Kidney (tissue), 14 donors: ENCODE results near the gene CHD9. TPM values are rescaled to one million over a fixed set of nuclear protein-coding genes. Genes with fewer than 3 reads are reported as not detected.
A peak's percentile ranks its signal among the peaks of the same experiment; 100 is the strongest.
"Not testable (repeated sequence)": the region's sequence is repeated elsewhere in the genome, so short reads cannot be mapped to it uniquely, and the experiment has no call there.

Experiments used
- DNase-seq, 5 donors: peaks; one replicate each; pipeline ENCODE4 v3.0.0-alpha.2; 2013 to 2020
- FAIRE-seq: peaks from 2 replicates; lab custom pipeline; 2012; peaks lifted over from hg19 to GRCh38; lab: Jason Lieb, UNC
- H3K27ac ChIP-seq, 2 donors: one replicate each; pipeline ENCODE4 v1.7.0; 2013; ENCODE audit warnings: low read depth in 2 of 2, low read length in 2 of 2, inconsistent platforms in 1 of 2
- H3K27me3 ChIP-seq: one replicate; pipeline ENCODE4 v1.7.1; 2013; ENCODE audit warnings: low read length, inconsistent platforms; ENCODE audit not compliant: control insufficient read depth, insufficient read depth
- H3K36me3 ChIP-seq, 3 donors: one replicate each; pipeline versions ENCODE4 v1.7.0 to v1.7.1; 2013; ENCODE audit warnings: low read length in 3 of 3, control low read depth in 1 of 3, inconsistent platforms in 1 of 3; ENCODE audit not compliant: insufficient read depth in 3 of 3, control insufficient read depth in 2 of 3
- H3K4me1 ChIP-seq, 3 donors: one replicate each; pipeline versions ENCODE4 v1.7.0 to v1.7.1; 2013; ENCODE audit warnings: low read length in 3 of 3, inconsistent platforms in 1 of 3, low read depth in 1 of 3; ENCODE audit not compliant: control insufficient read depth in 2 of 3, insufficient read depth in 2 of 3
- H3K4me3 ChIP-seq, 3 donors: one replicate each; pipeline versions ENCODE4 v1.7.0 to v1.8.1; 2013; ENCODE audit warnings: low read length in 3 of 3, control low read depth in 1 of 3, inconsistent platforms in 1 of 3
- H3K9ac ChIP-seq, 3 donors: one replicate each; pipeline versions ENCODE4 v1.7.0 to v1.7.1; 2013; ENCODE audit warnings: low read length in 3 of 3, control low read depth in 1 of 3, inconsistent platforms in 1 of 3
- H3K9me3 ChIP-seq, 3 donors: one replicate each; pipeline versions ENCODE4 v1.7.0 to v1.7.1; 2013; ENCODE audit warnings: low read length in 3 of 3, control low read depth in 1 of 3, inconsistent platforms in 1 of 3; ENCODE audit not compliant: control insufficient read depth in 2 of 3, insufficient read depth in 1 of 3
- CTCF ChIP-seq: IDR thresholded peaks from 3 replicates; pipeline ENCODE4 v1.5.1; 2012; ENCODE audit warnings: mild to moderate bottlenecking, moderate library complexity, borderline replicate concordance; ENCODE audit not compliant: insufficient read depth; ENCODE audit errors: extremely low read depth
- intact Hi-C: fragments of 100-400 bp; cut with DNase I; formaldehyde crosslinking; loops from one replicate; pipeline ENCODE4 v1.11.1; 2022
- polyA plus RNA-seq: library from polyadenylated mRNA; stranded (reverse); fragments of 350-450 nt; fragmentation: Illumina TruSeq; extraction: RNeasy Lipid Tissue Mini Kit (QIAGEN cat#74804); gene quantifications from one replicate; pipeline ENCODE4 v1.2.3, GENCODE V29; 2014; ENCODE audit warnings: low read depth, low replicate concordance; ENCODE audit not compliant: insufficient read depth
- total RNA-seq: library from RNA; stranded (reverse); fragmentation: NEBNext Ultra II Directional; extraction: Animal tissue kit (Norgen Biotek cat#: 25700); gene quantifications from one replicate; pipeline ENCODE4 v1.2.1, GENCODE V29; 2021
- donor health status: control.
- donor health status: control.
- donor health status: control.
- donor health status: control.
- donor health status: control.
- donor health status: DM: yes; HTN: yes; CAD: no.
- donor health status: Normal renal cell carcinoma (clear cell type).

The CHD9 gene
- total and polyA plus RNA-seq, 2 donors from 2014 or later: 9.4 to 83.7 TPM

- Histone ChIP-seq H3K4me1 (peaks cover 0 to 2% (median 0%) of the 10 kb centered on the region in 3 donors), H3K36me3 (no peaks in the 10 kb centered on the region), H3K4me3 (no peak overlapping the region), H3K27ac (no peak overlapping the region), H3K9ac (no peak overlapping the region), H3K9me3 (peaks cover 0 to 3% (median 0%) of the 10 kb centered on the region in 3 donors), H3K27me3 (no peaks in the 10 kb centered on the region)
- no peak for DNase-seq
- TF ChIP-seq CTCF: no peak
- intact Hi-C loops: no loop called here
- FAIRE-seq: no peak
Observed at GRCh38 chr16:53035176-53035942, 19.4 kb upstream of the CHD9 start.

GRCh38 chr16:53036066-53036465, 18.7 kb upstream of the CHD9 start:
- no peak for TF ChIP-seq CTCF
- no peaks in the 10 kb centered on the region for H3K36me3 ChIP-seq
- no peak for DNase-seq
- H3K4me3 ChIP-seq: no peak overlapping the region
- FAIRE-seq: no peak
- peaks cover 0 to 3% (median 0%) of the 10 kb centered on the region in 3 donors for H3K9me3 ChIP-seq
- no peak overlapping the region for H3K9ac ChIP-seq
- no peaks in the 10 kb centered on the region for H3K27me3 ChIP-seq
- no peak overlapping the region for H3K27ac ChIP-seq
- H3K4me1 ChIP-seq: peaks cover 0 to 3% (median 2%) of the 10 kb centered on the region in 3 donors
- intact Hi-C loops: no loop called here

GRCh38 chr16:53036711-53037110, 18.1 kb upstream of the CHD9 start:
- H3K9me3 ChIP-seq, H3K36me3 ChIP-seq, H3K4me1 ChIP-seq, H3K27ac ChIP-seq, DNase-seq, FAIRE-seq, intact Hi-C loops, H3K27me3 ChIP-seq, H3K9ac ChIP-seq, H3K4me3 ChIP-seq: not testable (repeated sequence)

- peaks cover 3 to 31% (median 20%) of the 10 kb centered on the region in 3 donors for H3K4me1 ChIP-seq
- no peak for FAIRE-seq
- no peak overlapping the region for H3K9ac ChIP-seq
- peak overlapping the region in 1 of 2 donors; percentile 36 for H3K27ac ChIP-seq
- peak overlapping the region in 1 of 3 donors; percentile 27 for H3K4me3 ChIP-seq
- H3K9me3 ChIP-seq: no peaks in the 10 kb centered on the region
- no peaks in the 10 kb centered on the region for H3K36me3 ChIP-seq
- TF ChIP-seq CTCF: no peak
- H3K27me3 ChIP-seq: no peaks in the 10 kb centered on the region
- intact Hi-C loops: no loop called here
- no peak for DNase-seq
Observed at GRCh38 chr16:53040788-53041187, 14.0 kb upstream of the CHD9 start.
